Endometrial microvascular endothelial cells (primary cell): ENCODE results near the gene SUSD3. TPM values are rescaled to one million over a fixed set of nuclear protein-coding genes. Genes with fewer than 3 reads are reported as not detected.

Experiments
- in situ Hi-C: cut with HindIII; loops from 2 replicates; pipeline ENCODE4 v1.10.0; 2017; ENCODE audit warnings: low sequenced_read_pairs, low pct_unique_long_range_greater_than_20kb; ENCODE audit errors: inconsistent ontology term
- total RNA-seq: library from RNA; depleted of rRNA; stranded (reverse); fragments of >200 nt; gene quantifications from one replicate; pipeline ENCODE4 v1.2.3, GENCODE V29; 2015; ENCODE audit errors: inconsistent ontology term

SUSD3 gene
- total RNA-seq, 1 donor from 2014 or later: not detected

DNA sequence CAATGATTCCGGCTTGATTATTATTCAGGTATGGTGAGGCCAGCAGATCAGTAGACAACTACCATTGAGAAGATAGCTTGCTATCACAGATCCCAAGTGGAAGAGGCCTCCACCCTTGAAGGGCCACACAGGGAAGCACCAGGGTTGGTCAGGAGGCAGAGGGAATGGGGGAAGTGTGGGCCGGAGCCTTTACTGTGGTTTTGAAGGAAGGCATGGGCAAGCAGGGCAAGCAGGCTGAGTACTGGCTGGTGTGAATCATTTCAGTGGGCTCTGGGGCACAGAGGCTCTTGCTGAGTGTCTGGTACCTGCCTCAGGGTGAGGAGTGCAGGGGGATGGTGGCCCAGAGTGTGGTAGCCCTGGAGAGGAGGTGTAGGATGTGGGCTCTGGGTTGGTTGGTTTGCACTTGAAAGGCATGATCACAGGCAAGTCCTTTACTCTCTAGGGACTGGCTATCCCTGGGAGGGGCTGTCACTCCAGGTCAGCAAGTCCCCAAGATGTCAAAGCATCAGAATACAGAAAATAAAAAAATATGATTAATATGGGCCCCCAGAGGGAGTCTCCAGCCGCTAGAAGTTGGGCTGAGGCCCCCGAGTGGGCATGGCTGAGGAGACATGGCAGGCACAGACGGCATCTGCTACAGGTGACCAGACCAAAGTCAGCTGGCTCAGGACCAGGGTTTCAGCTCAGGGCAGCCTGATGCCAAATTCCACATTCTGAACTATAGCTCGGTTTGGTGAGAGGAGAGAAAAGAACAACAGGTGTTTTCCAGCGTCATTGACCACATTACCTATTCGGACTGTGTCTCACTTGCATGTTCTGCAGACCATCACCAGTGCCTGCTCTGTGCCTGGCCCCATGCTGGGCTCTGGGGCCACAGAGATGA lies 9.7 kb upstream of the SUSD3 start:
- in situ Hi-C loops: no loop called here

DNA sequence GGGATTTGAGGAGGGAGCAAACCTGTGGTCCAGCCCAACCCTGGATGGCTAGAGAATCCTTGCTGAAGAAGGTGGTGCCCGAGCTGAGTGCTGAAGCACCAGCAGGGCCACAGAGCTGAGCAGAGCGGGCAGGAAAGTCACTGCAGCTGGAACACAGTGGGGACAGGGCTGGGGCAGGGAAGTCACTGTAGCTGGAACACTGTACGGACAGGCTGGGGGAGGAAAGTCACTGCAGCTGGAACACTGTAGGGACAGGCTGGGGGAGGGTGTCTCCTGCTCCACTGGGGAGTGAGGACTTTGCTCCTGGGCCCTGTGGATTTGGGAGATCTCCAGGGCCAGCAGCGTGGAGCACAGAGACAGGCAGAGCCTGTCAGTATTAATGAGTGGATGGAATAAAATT lies 9.0 kb upstream of the SUSD3 start:
- in situ Hi-C loops: no loop called here

DNA sequence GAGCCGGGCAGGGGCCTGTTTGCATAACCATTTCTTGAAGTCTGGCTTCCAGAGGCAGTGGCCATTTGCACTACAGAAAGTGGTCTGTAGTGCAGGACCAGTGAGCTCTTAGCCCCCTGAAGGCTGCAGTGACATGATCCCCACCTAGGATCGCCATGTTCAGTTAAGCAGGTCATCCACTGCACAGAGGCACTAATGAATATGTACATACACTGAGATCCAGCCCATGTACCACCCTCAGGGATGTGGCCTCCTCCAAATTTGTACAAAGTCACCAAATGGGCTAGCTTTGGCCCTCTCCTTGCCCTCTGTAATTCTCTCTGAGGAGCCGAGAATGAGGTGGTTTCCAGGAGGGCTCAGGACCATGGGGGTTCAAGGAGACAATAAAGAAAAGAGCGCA lies 8.3 kb upstream of the SUSD3 start:
- in situ Hi-C loops: no loop called here

DNA sequence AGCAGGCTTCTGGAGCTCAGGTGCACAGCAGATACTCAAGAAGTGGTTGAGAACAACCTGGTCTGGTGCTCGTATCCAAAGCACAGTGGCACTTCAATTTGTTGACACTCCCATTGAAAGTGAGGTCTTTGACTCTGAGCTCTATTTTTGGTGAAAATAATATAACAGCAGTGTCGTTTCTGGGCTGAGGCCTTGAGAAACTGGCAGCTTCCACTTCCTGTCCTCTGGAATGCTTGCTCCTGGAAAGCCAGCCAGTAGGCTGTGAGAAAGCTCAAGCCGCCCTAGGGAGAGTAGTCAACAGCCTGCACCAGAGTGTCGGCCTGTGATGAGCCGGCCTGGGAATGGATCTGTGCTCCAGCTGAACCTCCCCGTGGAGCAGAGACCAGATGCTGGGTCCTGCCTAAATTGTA lies 6.8 kb upstream of the SUSD3 start:
- in situ Hi-C loops: no loop called here

DNA sequence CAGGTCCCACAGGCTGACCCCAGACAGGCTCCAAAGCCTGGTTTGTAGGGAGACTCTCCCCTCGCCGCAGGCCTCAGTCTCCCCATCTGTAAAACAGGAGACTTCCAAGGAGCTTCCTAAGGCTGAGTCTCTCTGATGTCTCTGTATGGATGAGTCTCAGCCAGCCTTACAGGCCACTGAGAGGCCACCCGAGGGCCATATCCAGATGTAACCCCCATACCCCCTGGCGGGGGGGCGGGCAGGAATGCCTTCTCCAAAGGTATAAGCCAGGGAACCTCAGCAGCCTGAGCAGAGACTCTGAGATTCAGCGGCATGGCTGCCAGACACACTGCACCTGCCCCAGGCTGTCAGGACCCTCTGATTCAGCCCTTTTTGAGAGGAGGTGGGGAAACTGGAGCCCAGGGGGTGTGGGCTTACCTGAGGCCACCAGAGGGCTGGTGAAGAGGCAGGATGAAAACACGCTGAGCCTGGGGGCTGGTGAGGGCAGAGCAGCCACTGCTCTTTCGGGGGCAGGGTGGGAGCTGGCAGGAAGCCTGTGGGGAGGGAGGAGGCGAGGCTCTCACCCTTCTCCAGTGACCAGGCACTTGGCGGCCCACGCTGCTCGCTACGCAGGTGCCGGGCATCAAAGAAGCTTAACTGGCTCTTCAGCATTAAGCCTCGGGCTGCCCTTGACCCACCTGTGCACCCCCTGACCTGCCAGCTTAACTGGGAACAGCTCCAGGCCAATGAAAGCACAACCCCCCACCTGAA lies 5.5 kb upstream of the SUSD3 start:
- in situ Hi-C loops: no loop called here

DNA sequence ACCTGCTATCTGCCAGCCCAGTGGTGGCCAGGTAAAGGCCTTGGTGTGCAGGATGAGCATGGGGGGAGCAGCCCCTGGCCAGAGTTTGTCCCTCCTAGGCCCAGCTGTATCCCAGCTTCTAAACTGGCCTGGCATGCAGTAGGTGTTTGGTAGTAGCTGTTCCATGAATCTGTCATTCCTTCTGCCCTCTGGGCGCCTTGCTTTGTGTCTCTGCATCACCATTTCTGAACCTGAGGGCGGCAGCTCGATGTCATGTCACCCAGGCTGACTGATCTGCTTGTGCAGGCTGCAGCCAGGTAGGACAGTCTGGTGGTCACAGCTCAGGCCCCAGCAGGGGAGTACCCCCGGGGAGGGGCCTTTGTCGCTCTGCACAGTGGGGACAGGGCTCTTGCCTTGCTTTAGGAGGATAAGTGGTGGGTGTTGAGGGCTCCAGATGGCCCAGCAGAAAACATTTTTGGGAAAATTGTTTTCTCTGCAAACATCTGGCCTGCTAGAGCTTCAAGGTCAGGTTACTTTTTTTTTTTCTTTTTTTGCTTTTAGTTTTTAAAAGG lies 4.6 kb upstream of the SUSD3 start:
- in situ Hi-C loops: no loop called here

DNA sequence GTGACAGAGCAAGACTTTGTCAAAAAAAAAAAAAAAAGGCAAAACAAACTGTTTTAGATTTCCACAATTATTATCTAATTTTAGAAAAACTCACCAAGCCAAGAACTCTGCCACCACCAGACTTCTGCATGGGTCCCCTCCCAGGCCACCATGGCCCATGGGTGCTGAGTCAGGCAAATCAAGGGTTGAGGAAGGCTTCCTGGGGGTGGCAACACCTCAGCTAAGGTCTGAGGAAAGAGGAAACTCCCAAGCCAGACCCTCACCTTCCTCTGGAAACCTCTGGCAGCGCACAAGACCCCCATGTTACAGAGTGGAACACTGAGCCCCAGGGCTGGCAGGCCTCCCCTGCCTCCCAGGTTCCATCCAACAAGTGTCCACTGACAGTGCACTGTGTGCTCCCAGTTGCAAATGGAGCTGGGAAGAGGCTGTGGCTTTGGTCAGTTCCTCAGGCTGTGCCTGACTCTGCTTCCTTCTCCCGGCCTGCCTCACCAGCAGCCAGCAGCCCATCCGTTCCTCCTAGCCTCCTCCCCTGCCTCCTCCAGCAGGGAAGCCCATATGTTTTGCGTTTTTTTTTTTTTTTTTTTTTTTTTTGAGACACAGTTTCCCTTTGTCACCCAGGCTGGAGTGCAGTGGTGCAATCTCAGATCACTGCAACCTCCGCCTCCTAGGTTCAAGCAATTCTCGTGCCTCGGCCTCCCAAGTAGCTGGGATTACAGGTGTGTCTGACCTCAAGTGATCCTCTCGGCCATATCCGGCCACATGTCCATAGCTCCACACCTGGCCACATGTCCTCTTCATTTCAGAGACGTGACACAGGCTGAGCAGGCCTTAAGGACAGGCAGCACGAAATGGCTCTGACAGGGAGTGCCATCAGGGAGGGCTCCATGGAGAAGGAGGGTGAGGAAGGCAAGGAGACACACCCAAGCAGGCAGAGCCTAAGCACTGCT lies 3.5 kb upstream of the SUSD3 start:
- in situ Hi-C loops: no loop called here

DNA sequence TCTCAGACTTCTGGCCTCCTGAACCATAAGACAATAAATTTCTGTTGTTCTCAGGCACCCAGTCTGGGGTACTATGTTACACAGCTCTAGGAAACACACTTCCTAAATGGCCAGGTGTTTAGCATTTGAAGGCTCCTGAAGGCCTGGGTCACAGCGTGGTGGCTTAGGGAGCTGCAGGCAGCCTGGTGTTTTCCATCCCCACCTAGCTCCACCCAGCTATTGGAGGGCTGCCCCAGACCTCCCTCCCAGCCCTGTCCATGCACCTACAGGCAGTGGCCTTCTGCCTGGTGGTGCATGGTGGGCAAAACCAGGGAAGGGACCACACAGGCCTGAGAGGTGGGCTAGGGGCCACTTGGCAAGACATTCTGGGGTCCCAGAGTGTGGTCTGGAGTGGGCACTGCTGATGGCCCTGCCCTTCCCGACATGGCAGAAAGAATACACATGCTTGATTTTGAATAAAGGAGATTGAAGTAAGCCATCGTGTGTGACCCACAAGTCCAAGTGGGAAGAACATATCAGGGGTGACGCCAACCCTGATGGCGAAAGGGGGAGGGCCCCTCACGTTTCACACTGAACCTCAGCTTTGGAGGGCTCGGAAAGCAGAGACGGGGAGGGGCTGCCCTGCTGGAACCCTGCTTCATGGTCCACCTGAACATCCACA lies 1.3 kb upstream of the SUSD3 start:
- in situ Hi-C loops: no loop called here

DNA sequence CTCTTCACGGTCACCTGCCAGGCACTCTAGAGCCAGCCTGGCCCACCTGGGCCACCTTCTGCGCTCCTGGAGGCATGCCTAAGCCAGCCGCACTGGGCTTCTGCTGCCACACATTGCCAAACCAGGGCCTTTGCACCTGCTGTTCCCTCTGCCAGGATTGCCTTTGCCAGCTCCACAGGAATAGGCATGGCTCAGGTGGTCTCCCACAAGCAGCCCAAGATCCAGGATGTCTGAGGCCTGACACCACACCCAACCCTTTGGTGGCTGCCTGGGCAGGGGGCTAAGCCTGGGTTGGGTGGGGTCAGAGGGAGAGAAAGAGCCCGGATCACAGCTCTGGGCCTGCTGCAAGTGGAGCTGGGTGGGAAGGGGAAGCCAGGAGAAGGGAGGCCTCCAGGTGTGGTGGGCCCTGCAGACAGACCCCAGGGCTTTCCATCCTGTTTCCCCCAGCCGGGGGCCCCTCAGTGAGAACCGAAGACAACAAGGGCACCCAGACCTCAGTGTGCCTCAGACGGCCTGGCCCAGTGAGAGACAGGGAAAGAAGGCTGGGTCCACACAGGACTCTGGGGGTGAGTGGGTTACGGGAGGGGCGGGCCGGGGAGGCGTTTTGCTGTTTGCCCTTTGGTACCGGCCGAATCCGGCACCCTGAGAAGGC lies 672 bp upstream of the SUSD3 start:
- in situ Hi-C loops: no loop called here

DNA sequence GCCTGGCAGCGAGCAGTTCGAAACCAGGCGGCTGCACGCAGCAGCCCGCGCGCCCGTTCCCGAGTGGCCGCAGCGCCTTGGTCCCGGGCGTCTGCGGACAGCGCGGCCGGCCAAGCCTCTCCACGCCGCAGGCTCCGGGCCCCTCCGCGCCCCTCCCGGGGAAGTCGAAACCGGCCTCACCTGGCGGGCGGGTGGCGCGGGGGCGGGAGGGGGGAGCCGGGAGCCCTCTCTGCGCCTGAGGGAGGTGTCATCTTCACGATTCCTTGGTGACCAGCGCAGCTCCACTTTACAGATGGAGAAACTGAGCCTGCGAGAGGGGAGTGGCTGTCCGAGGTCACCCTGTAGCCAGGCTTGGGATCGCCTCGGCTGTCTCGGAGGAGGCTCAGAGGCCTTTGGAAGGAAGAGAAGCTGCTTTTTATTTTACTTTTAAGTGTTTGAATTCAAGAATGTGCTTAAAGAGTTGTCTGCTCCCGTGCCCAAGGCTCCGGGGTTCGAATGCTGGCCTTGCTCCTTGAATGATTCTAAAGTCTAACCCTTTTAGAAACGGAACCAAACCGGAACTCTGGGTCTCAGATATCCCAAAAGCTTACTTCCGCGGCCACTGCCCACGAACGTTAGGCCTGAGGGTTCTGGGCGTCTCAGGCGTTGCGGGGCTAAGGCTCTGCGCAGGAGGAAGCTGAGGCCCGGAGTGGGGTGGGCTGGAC lies 662 bp downstream of the SUSD3 start:
- in situ Hi-C loops: no loop called here

DNA sequence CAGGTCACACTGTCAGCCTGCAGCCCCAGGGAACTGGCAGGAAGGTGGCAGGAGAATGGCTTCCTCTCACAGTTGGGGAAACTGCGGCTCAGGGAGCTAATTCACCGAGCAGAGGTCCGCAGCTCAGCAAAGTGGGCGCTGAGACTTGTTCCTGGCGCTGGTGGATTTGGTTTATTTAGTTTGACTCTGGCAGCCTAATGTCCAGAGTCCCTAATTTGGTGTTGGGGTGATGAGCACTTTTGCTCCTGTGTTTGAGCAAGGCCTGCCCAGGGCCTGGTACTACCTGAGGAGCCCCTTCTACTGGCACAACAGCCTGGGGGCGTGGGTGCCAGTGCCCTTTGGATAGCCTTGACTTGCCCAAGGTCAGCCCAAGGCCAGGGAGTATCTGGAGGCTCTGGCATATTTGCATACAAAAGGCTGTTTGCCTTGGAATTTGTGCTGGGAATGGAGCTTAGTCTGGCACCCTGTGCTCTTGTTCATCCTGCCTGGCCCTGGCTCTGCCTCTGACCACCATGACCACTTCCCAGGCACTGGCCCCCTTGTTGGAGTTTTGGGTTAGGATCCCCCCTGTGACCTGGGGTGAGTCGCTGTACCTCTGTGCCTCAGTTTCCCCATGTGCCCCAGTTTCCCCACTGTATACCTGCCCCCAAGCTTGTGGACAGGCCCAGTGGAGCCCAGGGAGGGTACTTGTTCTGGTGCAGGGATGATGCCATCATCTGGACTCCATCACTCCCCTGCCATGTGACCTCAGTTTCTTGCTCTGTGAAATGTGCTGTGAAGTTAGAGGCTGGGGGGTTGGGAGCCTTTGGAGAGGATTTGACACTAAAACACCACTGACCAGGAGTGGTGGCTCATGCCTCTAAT lies 1.4 kb downstream of the SUSD3 start:
- in situ Hi-C loops: no loop called here

DNA sequence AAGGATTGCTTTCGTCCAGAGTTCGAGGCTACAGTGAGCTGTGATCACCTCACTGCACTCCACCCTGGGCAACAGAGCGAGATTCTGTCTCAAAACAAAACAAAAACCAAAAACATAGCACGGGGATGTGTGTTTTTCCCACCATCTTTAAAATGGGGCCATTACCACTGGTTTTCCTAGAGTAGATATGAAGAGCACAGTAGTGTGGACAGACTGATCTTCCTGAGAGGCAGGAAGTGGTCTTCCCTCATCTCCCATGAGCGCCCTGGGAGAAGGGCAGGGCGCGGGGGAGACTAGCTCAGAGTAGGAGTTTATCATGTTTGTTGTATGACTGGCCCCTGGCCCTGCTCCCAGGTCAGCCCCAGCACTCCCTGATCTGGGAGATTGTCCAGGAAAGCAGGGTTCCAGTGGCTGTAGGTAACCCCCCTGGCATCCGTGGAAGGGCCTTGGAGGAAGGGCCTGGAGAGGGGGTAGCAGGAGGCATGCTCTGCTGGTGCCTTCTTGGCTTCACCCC lies 2.3 kb downstream of the SUSD3 start:
- in situ Hi-C loops: no loop called here

DNA sequence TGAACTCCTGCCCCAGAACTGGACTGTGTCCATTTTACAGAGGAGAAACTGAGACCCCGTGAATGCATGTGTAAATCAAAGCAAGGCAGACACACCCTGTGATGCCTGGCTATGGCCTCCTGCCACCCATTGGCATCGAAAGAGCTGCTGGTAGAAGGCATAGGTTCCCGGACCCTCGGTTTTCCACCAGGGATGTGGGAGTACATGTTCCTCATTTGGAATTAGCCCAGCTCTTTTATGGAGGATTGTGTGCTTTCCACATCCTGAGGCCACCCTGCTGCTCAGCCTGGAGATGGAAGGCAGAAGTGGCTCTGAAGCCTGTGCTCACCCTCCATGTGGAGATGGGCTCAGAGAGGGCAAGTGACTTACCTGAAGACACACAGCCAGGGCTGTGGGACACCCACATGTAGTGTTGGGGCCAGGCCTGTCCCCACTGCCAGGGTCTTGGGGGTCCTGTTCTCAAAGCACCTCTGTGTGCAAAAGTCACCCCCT lies 2.8 kb downstream of the SUSD3 start:
- in situ Hi-C loops: no loop called here

DNA sequence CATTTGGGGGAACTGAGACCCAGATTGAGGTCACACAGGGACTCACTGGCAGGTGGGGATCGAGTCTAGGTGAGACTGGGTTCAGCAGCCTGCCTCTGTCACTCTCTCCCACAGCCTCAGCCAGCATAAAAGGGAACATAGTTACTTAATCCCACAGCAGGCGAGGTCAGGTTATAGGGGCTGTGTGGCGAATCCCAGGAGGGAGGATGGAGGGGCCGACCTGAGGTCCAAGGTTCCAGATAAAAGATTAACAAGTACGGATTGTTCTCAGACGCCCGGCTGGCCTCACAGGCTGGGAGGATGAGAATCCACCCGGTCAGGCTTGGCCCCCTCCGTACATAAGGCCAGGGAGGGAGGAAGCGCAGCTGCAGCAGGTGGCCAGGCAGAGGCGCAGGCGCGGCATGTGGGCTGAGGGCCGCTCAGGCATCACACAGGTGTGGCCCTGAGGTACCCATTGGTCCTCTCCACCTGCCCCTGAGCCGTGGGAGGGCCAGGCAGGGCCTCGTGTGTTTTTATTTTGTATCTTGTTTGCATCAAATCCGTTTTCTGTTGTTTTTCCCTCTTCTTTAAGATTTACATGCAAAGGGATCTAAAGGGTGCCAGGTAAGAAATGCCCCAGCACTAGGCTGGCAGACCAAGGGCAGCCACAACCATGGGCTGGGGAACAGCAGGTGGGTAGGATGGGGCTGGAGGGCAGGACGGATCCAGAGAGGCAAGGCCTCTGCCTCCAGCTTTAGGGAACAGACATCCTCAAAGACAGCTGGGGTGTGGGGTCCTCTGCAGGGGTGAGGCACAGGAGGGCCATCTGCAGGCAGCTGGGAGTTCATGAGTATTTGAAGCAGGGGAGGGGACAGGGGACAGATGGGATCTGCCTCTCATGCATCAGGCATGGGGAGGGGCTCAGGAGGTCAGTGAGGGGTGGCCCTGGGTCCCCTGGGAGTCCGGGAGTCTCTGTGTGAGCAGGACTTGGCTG lies 3.6 kb downstream of the SUSD3 start:
- in situ Hi-C loops: no loop called here
